ENCODE measurements around the gene CHIT1. TPM values are rescaled to one million over a fixed set of nuclear protein-coding genes. Genes with fewer than 3 reads are reported as not detected.

The CHIT1 gene
- total and polyA plus RNA-seq, 2 of the 8 experiments (the other 6 are each of a cell fraction or from before 2014, with no cell fraction given) = not detected

DNA sequence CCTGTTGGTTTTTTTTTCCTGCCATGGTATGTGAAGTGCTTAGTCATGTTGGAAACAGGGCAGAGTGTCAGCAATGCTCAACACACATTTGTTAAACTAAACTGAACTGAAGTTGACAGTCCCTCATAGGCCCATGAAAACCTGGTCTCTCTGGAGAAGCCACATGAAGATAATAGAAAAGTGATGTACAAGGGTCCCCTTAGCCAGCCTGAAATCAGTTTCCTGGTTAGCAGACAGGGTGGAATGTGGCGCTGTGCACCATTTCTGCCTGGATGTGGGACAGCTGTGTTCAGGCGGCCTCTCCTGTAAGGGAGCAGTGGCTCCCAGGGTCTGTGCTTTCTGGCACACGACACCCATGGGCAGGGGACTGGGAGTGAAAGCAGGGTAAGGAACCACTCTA, 33.1 kb downstream of the CHIT1 start (continued):
- TF ChIP-seq, protein P1, sequence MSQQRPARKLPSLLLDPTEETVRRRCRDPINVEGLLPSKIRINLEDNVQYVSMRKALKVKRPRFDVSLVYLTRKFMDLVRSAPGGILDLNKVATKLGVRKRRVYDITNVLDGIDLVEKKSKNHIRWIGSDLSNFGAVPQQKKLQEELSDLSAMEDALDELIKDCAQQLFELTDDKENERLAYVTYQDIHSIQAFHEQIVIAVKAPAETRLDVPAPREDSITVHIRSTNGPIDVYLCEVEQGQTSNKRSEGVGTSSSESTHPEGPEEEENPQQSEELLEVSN (IDR thresholded peaks at IDR 0.05) = no peak
- peak; percentile 62; the same call in 1 of the 2 replicates for TF ChIP-seq BACH1 (IDR thresholded peaks at IDR 0.05; ENCODE audit: low read length)

Measured in H1 (cell line).